CD14-positive monocyte (primary cell): ENCODE data around the gene GLS. TPM values are rescaled to one million over a fixed set of nuclear protein-coding genes. Genes with fewer than 3 reads are reported as not detected.

Source experiments
- DNase-seq, 3 donors: peaks; one replicate each; pipeline ENCODE4 v3.0.0-alpha.2; 2011 to 2022
- H2AFZ ChIP-seq: 2 replicates; pipeline ENCODE4 v1.6.0; 2012; ENCODE audit warnings: mild to moderate bottlenecking, low read depth, low read length, inconsistent platforms; ENCODE audit not compliant: insufficient read depth, poor library complexity, severe bottlenecking
- H3K27ac ChIP-seq, 2 donors: 1 replicate in 1 of 2; 2 replicates in 1 of 2; pipeline ENCODE4 v1.5.1; 2012 to 2013; ENCODE audit warnings: low read length in 2 of 2, control low read depth in 1 of 2, inconsistent platforms in 1 of 2, low read depth in 1 of 2, mild to moderate bottlenecking in 1 of 2
- H3K27me3 ChIP-seq, 2 donors: one replicate each; pipeline versions ENCODE4 v1.6.0 to v1.6.1; 2011 to 2013; ENCODE audit warnings: low read length in 2 of 2; ENCODE audit not compliant: control insufficient read depth in 2 of 2, insufficient read depth in 2 of 2
- H3K36me3 ChIP-seq, 2 donors: replicated peaks in 1 of 2; 1 replicate in 1 of 2; 2 replicates in 1 of 2; pipeline versions ENCODE4 v1.5.1 to v1.6.1; 2012 to 2013; ENCODE audit warnings: low read length in 2 of 2, control low read depth in 1 of 2, inconsistent platforms in 1 of 2, mild to moderate bottlenecking in 1 of 2; ENCODE audit not compliant: insufficient read depth in 2 of 2, control insufficient read depth in 1 of 2
- H3K4me1 ChIP-seq, 2 donors: 1 replicate in 1 of 2; 2 replicates in 1 of 2; pipeline versions ENCODE4 v1.5.1 to v1.6.1; 2012 to 2013; ENCODE audit warnings: low read length in 2 of 2, control low read depth in 1 of 2, inconsistent platforms in 1 of 2, mild to moderate bottlenecking in 1 of 2, moderate library complexity in 1 of 2; ENCODE audit not compliant: insufficient read depth in 2 of 2, control insufficient read depth in 1 of 2
- H3K4me2 ChIP-seq: replicated peaks from 2 replicates; pipeline ENCODE3; 2012; ENCODE audit warnings: low read length, moderate library complexity, mild to moderate bottlenecking; ENCODE audit not compliant: poor library complexity, severe bottlenecking; ENCODE audit errors: extremely low read depth
- H3K4me3 ChIP-seq, 3 experiments: fragments of 200-600 bp in 1 of 3; sonication (generic) in 1 of 3; replicated peaks in 1 of 3; 1 replicate in 2 of 3; 2 replicates in 1 of 3; pipeline ENCODE4 v1.5.1; 2011 to 2013; ENCODE audit warnings: low read length in 3 of 3, mild to moderate bottlenecking in 3 of 3, control low read depth in 2 of 3, low read depth in 2 of 3, inconsistent platforms in 1 of 3, moderate library complexity in 1 of 3
- H3K79me2 ChIP-seq: 2 replicates; pipeline ENCODE4 v1.6.0; 2012; ENCODE audit warnings: mild to moderate bottlenecking, control low read depth, inconsistent platforms, low read length, moderate library complexity; ENCODE audit not compliant: insufficient read depth
- H3K9ac ChIP-seq: 2 replicates; pipeline ENCODE4 v1.6.0; 2017; ENCODE audit warnings: low read length, mild to moderate bottlenecking; ENCODE audit not compliant: insufficient read depth, poor library complexity, severe bottlenecking
- H3K9me3 ChIP-seq, 2 donors: replicated peaks in 1 of 2; 1 replicate in 1 of 2; 2 replicates in 1 of 2; pipeline versions ENCODE4 v1.5.1 to v1.6.1; 2012 to 2013; ENCODE audit warnings: low read length in 2 of 2, control low read depth in 1 of 2; ENCODE audit not compliant: control insufficient read depth in 1 of 2, insufficient read depth in 1 of 2
- H4K20me1 ChIP-seq: 2 replicates; pipeline ENCODE4 v1.6.0; 2012; ENCODE audit warnings: mild to moderate bottlenecking, low read length, control low read depth, moderate library complexity; ENCODE audit not compliant: insufficient read depth
- H3K27ac Mint-ChIP-seq, 7 donors: one replicate each; pipeline ENCODE4 v1.8.0; 2020; ENCODE audit warnings: mild to moderate bottlenecking in 7 of 7, mixed read lengths in 7 of 7, moderate library complexity in 6 of 7, inconsistent platforms in 2 of 7
- H3K27me3 Mint-ChIP-seq, 3 donors: one replicate each; pipeline ENCODE4 v1.8.0; 2021 to 2022; ENCODE audit warnings: low read depth in 3 of 3, mild to moderate bottlenecking in 3 of 3, mixed read lengths in 3 of 3, moderate library complexity in 3 of 3, inconsistent platforms in 1 of 3
- H3K36me3 Mint-ChIP-seq, 2 donors: one replicate each; pipeline ENCODE4 v1.8.0; 2020; ENCODE audit warnings: mixed read lengths in 2 of 2, inconsistent platforms in 1 of 2, mild to moderate bottlenecking in 1 of 2
- H3K4me1 Mint-ChIP-seq: one replicate; pipeline ENCODE4 v1.8.0; 2020; ENCODE audit warnings: mild to moderate bottlenecking, mixed read lengths
- H3K4me3 Mint-ChIP-seq, 2 donors: one replicate each; pipeline ENCODE4 v1.8.0; 2020; ENCODE audit warnings: mild to moderate bottlenecking in 2 of 2, mixed read lengths in 2 of 2, moderate library complexity in 1 of 2
- H3K9me3 Mint-ChIP-seq, 7 donors: one replicate each; pipeline ENCODE4 v1.8.0; 2020 to 2022; ENCODE audit warnings: mixed read lengths in 7 of 7, mild to moderate bottlenecking in 6 of 7, moderate library complexity in 6 of 7, inconsistent platforms in 2 of 7
- WGBS: methylation state at CpG from one replicate; pipeline ENCODE4 v1.1.5; 2013; ENCODE audit warnings: missing lambda C conversion rate; ENCODE audit not compliant: insufficient coverage; 5-methylcytosine and 5-hydroxymethylcytosine counted together
- intact Hi-C, 2 donors: fragments of 100-400 bp; cut with micrococcal nuclease; formaldehyde crosslinking; loops; one replicate each; pipeline versions ENCODE4 v1.15.0 to v1.15.1; 2023
- polyA plus RNA-seq, 3 donors: library from polyadenylated mRNA; depleted of rRNA in 1 of 3; unstranded in 2 of 3; stranded (reverse) in 1 of 3; fragments of 300-500 nt in 2 of 3; fragments of >200 nt in 1 of 3; fragmentation: Illumina TruSeq in 2 of 3; gene quantifications; 1 replicate in 2 of 3; 2 replicates in 1 of 3; pipeline ENCODE4 v1.2.3, GENCODE V29; 2012 to 2021
- TF ChIP-seq, protein P1 (sequence below): fragments of 200-600 bp; IDR thresholded peaks from one replicate; pipeline ENCODE4 v1.8.0; 2022; ENCODE audit warnings: antibody characterized with exemption, mild to moderate bottlenecking

The GLS gene
- polyA plus RNA-seq, 3 donors, result 6.0 to 29.5 (median 9.0) TPM

DNA sequence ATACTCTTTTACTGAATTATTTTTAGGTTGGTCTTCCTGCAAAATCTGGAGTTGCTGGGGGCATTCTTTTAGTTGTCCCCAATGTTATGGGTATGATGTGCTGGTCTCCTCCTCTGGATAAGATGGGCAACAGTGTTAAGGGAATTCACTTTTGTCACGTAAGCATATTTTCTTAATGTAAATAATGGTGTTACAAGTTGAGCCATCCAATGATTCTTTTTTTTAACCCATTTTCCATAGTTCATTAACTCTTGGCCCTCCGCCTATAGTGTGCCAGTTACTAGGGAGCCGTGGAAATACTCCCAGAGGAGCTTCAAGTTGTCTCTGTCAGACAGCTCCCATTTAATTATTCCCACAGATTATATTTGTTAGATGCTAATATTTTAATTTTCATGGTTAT is 49.8 kb downstream of the GLS start:
- no peaks in the 10 kb centered on the region for H3K79me2 ChIP-seq
- intact Hi-C loops, result no loop called here
- no peak overlapping the region for H2AFZ ChIP-seq
- no CpG with 5 or more reads among the region's 3 CpGs for WGBS
- H3K36me3 ChIP-seq, result peaks cover 37 to 83% of the 10 kb centered on the region in 2 donors
- Mint-ChIP-seq H3K27ac (peak overlapping the region in 1 of 7 donors; percentile 4), H3K9me3 (no peaks in the 10 kb centered on the region), H3K4me3 (no peak overlapping the region), H3K27me3 (no peaks in the 10 kb centered on the region), H3K4me1 (no peaks in the 10 kb centered on the region), H3K36me3 (peaks cover 44 to 59% of the 10 kb centered on the region in 2 donors)
- H3K27ac ChIP-seq, result no peak overlapping the region
- H4K20me1 ChIP-seq, result no peaks in the 10 kb centered on the region
- TF ChIP-seq, protein P1, sequence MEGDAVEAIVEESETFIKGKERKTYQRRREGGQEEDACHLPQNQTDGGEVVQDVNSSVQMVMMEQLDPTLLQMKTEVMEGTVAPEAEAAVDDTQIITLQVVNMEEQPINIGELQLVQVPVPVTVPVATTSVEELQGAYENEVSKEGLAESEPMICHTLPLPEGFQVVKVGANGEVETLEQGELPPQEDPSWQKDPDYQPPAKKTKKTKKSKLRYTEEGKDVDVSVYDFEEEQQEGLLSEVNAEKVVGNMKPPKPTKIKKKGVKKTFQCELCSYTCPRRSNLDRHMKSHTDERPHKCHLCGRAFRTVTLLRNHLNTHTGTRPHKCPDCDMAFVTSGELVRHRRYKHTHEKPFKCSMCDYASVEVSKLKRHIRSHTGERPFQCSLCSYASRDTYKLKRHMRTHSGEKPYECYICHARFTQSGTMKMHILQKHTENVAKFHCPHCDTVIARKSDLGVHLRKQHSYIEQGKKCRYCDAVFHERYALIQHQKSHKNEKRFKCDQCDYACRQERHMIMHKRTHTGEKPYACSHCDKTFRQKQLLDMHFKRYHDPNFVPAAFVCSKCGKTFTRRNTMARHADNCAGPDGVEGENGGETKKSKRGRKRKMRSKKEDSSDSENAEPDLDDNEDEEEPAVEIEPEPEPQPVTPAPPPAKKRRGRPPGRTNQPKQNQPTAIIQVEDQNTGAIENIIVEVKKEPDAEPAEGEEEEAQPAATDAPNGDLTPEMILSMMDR, result no peak
- H3K9me3 ChIP-seq, result no peaks in the 10 kb centered on the region
- no peaks in the 10 kb centered on the region for H3K27me3 ChIP-seq
- no peak overlapping the region for H3K9ac ChIP-seq
- H3K4me3 ChIP-seq, result no peak overlapping the region
- no peak for DNase-seq
- H3K4me2 ChIP-seq, result no peak overlapping the region
- H3K4me1 ChIP-seq, result no peaks in the 10 kb centered on the region

GRCh38 chr2:190932514-190932913 is 51.9 kb downstream of the GLS start:
- no peaks in the 10 kb centered on the region for H3K9me3 Mint-ChIP-seq
- no peak overlapping the region for H3K4me2 ChIP-seq
- H3K36me3 Mint-ChIP-seq, result peaks cover 35 to 53% of the 10 kb centered on the region in 2 donors
- H3K4me1 Mint-ChIP-seq, result no peaks in the 10 kb centered on the region
- no peaks in the 10 kb centered on the region for H3K27me3 ChIP-seq
- H3K9me3 ChIP-seq, result no peaks in the 10 kb centered on the region
- intact Hi-C loops, result no loop called here
- no peaks in the 10 kb centered on the region for H3K4me1 ChIP-seq
- no peak overlapping the region for H3K4me3 ChIP-seq
- no peak overlapping the region for H3K27ac Mint-ChIP-seq
- no CpG with 5 or more reads among the region's 1 CpG for WGBS
- H3K27me3 Mint-ChIP-seq, result no peaks in the 10 kb centered on the region
- no peaks in the 10 kb centered on the region for H4K20me1 ChIP-seq
- H3K36me3 ChIP-seq, result peaks cover 29 to 67% of the 10 kb centered on the region in 2 donors
- TF ChIP-seq, protein P1, result no peak
- no peaks in the 10 kb centered on the region for H3K79me2 ChIP-seq
- no peak overlapping the region for H2AFZ ChIP-seq
- no peak overlapping the region for H3K27ac ChIP-seq
- no peak overlapping the region for H3K9ac ChIP-seq
- no peak for DNase-seq
- H3K4me3 Mint-ChIP-seq, result no peak overlapping the region
